GM21423 (cell line): ENCODE results near the gene HTATIP2.
"Not testable (repeated sequence)": the region's sequence is repeated elsewhere in the genome, so short reads cannot be mapped to it uniquely, and the experiment has no call there.

Experiments used
- ATAC-seq: cut with Tn5 transposase; IDR thresholded peaks from one replicate; pipeline ENCODE4 v1.9.1; 2021; ENCODE audit warnings: mild to moderate bottlenecking, moderate library complexity; ENCODE audit not compliant: unreplicated experiment

The HTATIP2 gene

GRCh38 chr11:20369826-20370225 lies 6.3 kb downstream of the HTATIP2 start:
- no peak for ATAC-seq

GRCh38 chr11:20372081-20372626 lies 8.6 kb downstream of the HTATIP2 start:
- ATAC-seq = no peak

DNA sequence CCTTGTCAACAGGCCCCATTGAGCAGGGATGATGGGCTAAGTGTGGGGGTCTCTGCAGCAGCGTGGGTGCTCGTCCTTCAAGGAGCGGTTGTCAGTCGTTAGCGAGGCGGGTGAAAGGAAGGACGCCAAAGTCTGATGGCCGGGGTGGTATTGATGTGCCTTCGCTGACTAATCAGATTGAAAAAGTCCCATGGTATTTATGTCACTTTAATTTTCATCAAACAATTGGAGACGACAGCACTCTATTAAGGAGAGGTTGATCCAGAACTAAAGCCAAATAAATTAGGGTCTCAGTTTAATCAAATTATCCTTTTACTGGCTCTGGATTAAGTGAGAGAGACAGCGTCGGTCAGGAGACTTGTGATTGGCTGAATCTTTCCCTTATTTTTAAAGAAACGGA lies 9.6 kb downstream of the HTATIP2 start:
- ATAC-seq = no peak

GRCh38 chr11:20373568-20374209 lies 10.2 kb downstream of the HTATIP2 start:
- ATAC-seq = no peak

DNA sequence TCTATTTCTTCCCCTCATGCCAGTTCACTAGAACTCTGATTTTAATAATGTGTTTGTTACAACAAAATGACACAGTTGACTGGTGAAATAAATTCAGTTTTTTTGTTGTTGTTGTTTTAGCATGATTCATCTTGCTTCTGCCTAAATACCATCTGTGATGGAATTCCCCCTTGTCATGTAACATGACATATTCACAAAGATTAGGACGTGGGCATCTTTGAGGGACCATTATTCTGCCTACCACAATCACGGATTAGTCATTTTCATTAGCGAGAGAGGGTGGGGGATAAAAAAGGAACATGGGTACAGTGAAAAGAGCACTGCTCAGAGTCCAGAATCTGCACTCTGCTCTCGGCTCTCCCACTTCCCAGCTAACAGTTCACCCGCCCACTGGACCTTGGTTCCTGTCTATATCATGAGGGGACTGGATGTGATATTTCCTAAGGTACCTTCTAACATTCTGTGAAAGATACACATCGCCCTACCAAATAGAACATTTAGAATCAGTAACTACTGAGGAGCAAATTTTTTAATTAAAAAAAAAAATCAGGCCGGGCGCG lies 11.3 kb downstream of the HTATIP2 start:
- no peak for ATAC-seq

DNA sequence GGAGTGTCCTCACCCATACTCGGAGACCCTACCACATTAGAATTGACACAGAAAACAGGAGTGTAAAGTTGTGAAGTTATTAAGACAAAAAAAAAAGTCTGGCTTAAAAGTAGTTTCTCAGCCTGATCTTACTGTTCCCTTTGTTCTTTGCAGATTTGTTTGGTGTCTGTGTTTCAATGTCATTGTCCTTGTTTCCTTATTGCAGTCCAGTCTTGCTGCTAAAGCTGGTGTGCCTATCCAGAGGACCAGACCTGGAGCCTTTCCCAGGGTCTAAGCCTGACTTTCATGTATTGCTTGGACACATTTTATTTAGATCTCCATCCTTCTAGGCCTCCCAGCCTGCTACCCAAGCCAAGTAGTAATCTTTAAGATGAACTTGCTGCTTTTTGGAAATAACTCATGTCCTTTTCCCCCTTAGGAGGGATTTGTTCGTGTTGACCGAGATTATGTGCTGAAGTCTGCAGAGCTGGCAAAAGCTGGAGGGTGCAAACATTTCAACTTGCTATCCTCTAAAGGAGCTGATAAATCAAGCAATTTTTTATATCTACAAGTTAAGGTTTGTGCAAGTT lies 12.7 kb downstream of the HTATIP2 start:
- no peak for ATAC-seq

DNA sequence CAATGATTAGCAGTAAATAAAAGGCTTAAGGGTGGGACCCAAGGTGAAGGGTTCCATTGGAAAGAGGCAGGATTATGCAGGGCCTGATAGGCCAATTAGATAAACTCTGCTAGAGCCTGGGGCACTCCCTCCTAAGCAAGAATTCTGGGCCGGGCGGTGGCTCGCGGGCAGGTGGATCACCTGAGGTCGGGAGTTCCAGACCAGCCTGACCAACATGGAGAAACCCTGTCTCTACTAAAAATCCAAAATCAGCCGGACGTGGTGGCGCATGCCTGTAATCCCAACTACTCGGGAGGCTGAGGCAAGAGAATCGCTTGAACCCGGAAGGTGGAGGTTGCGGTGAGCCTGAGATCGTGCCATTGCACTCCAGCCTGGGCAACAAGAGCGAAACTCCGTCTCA lies 22.5 kb downstream of the HTATIP2 start:
- ATAC-seq = not testable (repeated sequence)

DNA sequence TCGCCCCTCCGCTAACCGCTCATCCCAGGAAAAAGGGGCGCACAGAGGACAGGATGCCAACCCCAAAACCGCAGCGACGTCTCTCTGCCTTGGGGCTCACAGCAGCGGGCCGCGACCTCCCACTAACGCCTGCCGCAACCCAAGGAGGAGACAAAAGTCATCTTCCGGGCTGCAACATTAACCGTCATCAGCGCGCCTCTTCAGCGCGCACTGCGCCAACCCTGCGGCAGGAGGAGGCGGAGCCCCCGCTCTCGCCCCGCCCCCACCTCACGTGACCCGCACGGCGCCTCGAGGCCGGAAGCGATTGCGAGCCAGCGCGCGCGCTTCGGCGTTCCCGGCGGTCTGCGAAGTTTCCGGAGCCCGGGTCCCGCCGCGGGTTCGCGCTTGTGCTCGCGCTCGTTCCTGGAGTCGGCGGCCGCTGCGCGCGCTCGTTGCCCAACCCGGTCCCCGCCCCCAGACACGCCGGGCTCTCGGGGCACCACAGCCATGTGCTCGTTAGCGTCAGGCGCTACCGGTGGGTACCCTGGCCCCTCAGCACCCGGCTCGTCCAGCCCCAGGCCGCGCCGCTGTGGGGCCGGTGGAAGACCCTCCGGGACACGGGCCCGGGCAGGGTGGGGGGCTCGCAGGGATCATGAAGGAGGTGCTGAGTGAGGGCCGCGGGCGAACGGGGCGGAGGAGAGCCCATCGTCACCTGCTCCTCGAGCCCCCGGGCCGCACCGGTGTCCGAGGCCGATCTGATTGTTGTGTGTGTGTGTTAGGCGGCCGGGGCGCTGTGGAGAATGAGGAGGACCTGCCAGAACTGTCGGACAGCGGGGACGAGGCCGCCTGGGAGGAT lies 24.0 kb downstream of the HTATIP2 start, which contains the start of gene PRMT3:
PRMT3 (plus strand) TSS at position 456 of the 835 bp plus-strand sequence; CDS start at position 487, 31 bp downstream.
- ATAC-seq = peak; percentile 84

DNA sequence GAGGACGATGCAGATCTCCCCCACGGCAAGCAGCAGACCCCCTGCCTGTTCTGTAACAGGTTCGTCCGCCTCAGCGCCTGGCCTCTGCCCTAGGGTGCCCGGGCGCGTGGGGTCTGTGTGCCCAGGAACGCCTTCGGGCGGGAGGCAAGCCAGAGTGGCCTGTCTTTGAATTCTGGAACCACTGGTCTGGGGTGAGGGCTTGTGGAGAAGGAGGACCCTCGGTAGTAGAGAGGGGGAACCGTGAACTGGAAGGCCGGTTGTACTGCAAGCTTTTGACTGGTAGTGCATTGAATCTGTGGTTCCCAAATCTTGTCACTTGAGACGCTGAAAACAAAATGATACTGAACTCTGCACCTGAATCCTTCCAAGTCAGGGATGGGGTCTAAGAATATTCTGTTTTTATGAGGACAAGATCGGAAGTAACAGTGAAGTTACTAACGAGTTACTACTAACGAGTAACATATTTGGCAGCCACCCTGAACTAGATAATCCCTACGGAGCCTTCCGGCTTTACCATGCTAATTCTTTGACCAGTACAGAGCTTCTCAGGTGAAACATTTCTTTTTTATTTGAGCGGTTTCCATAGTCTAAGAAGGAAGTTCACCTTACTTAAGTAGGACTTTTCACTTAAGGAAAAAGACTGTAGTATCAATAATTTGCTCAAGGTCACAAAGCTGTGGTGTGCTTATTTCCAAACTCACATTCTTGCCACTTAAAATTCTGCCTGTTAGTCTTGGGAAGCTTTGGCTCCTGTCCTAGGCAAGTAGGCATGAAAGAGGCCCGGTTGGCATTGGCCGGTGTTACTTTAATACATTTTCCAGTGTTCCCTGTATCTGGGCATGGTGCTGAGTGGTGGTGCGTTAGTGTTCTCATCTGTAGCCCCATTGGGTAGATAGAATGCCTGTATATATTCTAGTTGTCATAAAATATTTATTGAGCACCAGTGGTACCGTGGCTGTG lies 24.9 kb downstream of the HTATIP2 start:
- ATAC-seq = peak; percentile 14

- ATAC-seq = peak; percentile 77
These were observed 33.8 kb downstream of the HTATIP2 start for GRCh38 chr11:20397281-20397680.

- ATAC-seq = no peak
These were observed 36.0 kb downstream of the HTATIP2 start for GRCh38 chr11:20399498-20399897.

DNA sequence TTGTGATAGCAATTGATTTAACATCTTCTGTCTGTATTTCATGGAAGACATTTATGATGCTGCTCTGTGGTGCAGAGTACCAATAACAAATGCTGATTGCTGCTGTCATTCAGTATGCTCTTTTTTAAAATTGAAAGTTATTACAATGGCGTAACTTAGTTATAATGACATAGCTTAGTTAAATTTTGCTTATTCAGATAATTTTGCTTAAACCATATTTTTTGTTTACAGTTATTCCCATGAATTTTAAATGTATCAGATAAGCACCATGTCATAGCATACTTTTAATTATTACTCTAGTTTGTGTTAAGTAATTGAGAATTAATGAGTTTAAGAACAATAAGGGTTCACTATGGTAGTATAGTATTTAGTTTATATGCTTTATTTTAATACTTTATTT lies 39.5 kb downstream of the HTATIP2 start:
- no peak for ATAC-seq

GRCh38 chr11:20406484-20406883 lies 43.0 kb downstream of the HTATIP2 start:
- no peak for ATAC-seq

GRCh38 chr11:20407344-20407743 lies 43.8 kb downstream of the HTATIP2 start:
- ATAC-seq = no peak

DNA sequence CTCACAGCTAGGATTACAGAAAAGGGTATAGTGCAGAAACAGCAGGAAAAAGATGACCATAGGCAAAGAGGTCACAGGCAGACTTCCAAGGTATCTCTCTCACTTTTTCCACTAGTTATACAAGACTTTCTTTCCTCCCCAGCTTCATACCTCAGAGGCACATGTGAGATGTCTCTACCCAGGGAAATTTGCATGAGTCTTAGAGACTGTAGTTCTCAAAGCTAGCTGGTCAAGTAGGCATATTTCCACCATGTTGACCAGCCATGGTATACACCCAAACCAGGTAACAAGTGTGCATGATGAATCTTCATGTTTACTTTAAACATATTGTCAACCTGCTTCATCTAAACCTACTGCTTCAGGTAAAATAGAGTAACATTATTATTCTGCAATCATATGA lies 51.9 kb downstream of the HTATIP2 start:
- no peak for ATAC-seq

GRCh38 chr11:20417771-20418170 lies 54.3 kb downstream of the HTATIP2 start:
- ATAC-seq = no peak

- no peak for ATAC-seq
These were observed 58.4 kb downstream of the HTATIP2 start for GRCh38 chr11:20421946-20422345.

DNA sequence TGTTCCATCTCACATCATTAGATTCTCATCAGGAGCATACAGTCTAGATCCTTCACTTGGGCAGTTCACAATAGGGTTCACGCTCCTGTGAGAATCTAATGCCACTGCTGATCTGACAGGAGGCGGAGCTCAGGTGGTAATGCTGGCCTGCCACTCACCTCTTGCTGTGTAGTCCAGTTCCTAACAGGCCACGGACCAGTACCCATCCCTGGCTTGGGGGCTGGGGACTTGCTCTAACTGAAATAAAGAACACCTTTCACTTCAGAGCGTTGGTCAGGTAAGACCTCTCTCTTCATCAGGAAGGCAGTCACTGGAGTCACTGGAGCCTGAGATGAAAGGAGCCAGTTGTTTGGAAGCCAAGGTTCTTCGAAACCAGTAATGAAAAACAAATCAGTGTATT lies 65.7 kb downstream of the HTATIP2 start:
- no peak for ATAC-seq
